ENCODE data around the gene SF3B6. TPM values are rescaled to one million over a fixed set of nuclear protein-coding genes. Genes with fewer than 3 reads are reported as not detected.

The SF3B6 gene
- total and polyA plus RNA-seq, 9 of the 15 experiments (the other 6 are each of a cell fraction or from before 2014, with no cell fraction given), result 146 to 591 (median 295) TPM

- TF ChIP-seq KDM5B (IDR thresholded peaks at IDR 0.05; ENCODE audit: insufficient replicate concordance, low read depth, low read length), result no peak
- TF ChIP-seq E2F4 (CRISPR knock-in tag; IDR thresholded peaks at IDR 0.05; ENCODE audit: low read depth), result no peak
- no peak for TF ChIP-seq ZNF589 (CRISPR knock-in tag; IDR thresholded peaks at IDR 0.05; ENCODE audit: low read depth)
- TF ChIP-seq ZNF121 (CRISPR knock-in tag; conservative IDR thresholded peaks at IDR 0.05), result no peak
- no peak for TF ChIP-seq ZNF592 (IDR thresholded peaks at IDR 0.05)
- TF ChIP-seq HNRNPH1 (optimal IDR thresholded peaks at IDR 0.05; ENCODE audit: low read depth, low read length), result no peak
- no peak for TF ChIP-seq SMAD4 (CRISPR knock-in tag; conservative IDR thresholded peaks at IDR 0.05)
- no peak for TF ChIP-seq MAFF (IDR thresholded peaks at IDR 0.05; ENCODE audit: low read length)
- TF ChIP-seq TCF3 (CRISPR knock-in tag; IDR thresholded peaks at IDR 0.05), result no peak
- no peak for TF ChIP-seq RBM17 (IDR thresholded peaks at IDR 0.05; ENCODE audit: borderline replicate concordance, low read depth, low read length)
- TF ChIP-seq HIVEP1 (CRISPR knock-in tag; IDR thresholded peaks at IDR 0.05), result no peak
- TF ChIP-seq MYBL2 (IDR thresholded peaks at IDR 0.05; ENCODE audit: low read depth), result no peak
- no peak for TF ChIP-seq MYBL2 (CRISPR knock-in tag; IDR thresholded peaks at IDR 0.05; ENCODE audit: borderline replicate concordance)
- TF ChIP-seq U2AF1 (optimal IDR thresholded peaks at IDR 0.05; ENCODE audit: low read depth, low read length), result no peak
- TF ChIP-seq NFATC3 (IDR thresholded peaks at IDR 0.05), result no peak
- BruUV-seq (replicated peaks), result no TSS peak
- no peaks in the 10 kb centered on the region for H3K9me3 ChIP-seq (replicated peaks; ENCODE audit: control insufficient read depth, insufficient read depth, low read depth, low read length)
- H3K9me1 ChIP-seq (ENCODE audit: control insufficient read depth, insufficient read depth, low read length), result peaks cover 3% of the 10 kb centered on the region
- ChIA-PET CTCF (ENCODE audit: low intra/inter-chr PET ratio) (interaction anchor here (1.0 kb wide), 1 partner anchor 142 kb away, joined by 4 read pairs; no protein-coding TSS in a partner anchor), POLR2A (interaction anchor here (1.2 to 1.6 kb wide), 2 partner anchors 10 to 25 kb away, joined by 3 to 4 read pairs; partner anchors contain the start of gene WDCP)
- H3K4me3 ChIP-seq, result no peak overlapping the region
- peaks cover 14% of the 10 kb centered on the region; the same call in 1 of the 2 replicates for H4K20me1 ChIP-seq (replicated peaks; ENCODE audit: control insufficient read depth, insufficient read depth, low read length)
- no peak for ATAC-seq
- no peak for FAIRE-seq
- H3K4me2 ChIP-seq (ENCODE audit: insufficient read depth, low read length), result no peak overlapping the region
- no peaks in the 10 kb centered on the region for H3K79me2 ChIP-seq (ENCODE audit: control insufficient read depth, insufficient read depth, low read length)
- no peaks in the 10 kb centered on the region for H3K27me3 ChIP-seq (ENCODE audit: control insufficient read depth in 2 of 2, insufficient read depth in 2 of 2, low read length in 2 of 2)
- H3K4me1 ChIP-seq (replicated peaks in 1 of 2; ENCODE audit: control insufficient read depth in 2 of 2, insufficient read depth in 2 of 2, low read length in 2 of 2), result peaks cover 0 to 24% of the 10 kb centered on the region in 2 experiments; a peak in 3 of 5 replicates
- intact Hi-C loops (cut with micrococcal nuclease), result loop anchor here (5.0 kb wide), 1 partner anchor 40 kb away; no protein-coding TSS in a partner anchor
- peak overlapping the region in 1 of 2 experiments; percentile 56; a peak in 1 of 4 replicates for H3K9ac ChIP-seq (ENCODE audit: insufficient read depth in 1 of 2, low read depth in 2 of 2, low read length in 2 of 2)
- WGBS (ENCODE audit: insufficient coverage, low coverage, missing lambda C conversion rate), result 83% methylated on average over 9 of the region's 14 CpGs
- DNase-seq (ENCODE audit: extremely low read depth in 1 of 4, low spot score in 3 of 4), result no peak
- in situ Hi-C loops (cut with MboI), result no loop called here
- peaks cover 47% of the 10 kb centered on the region for H3K36me3 ChIP-seq (ENCODE audit: control insufficient read depth, insufficient read depth, low read length)
- H2AFZ ChIP-seq (ENCODE audit: low read depth, low read length), result no peak overlapping the region
- H3K27ac ChIP-seq (ENCODE audit: extremely low read depth, low read depth, low read length), result no peak overlapping the region
Measured at GRCh38 chr2:24022324-24022974, 53.7 kb downstream of the SF3B6 start.

All from K562 (cell line).